ENCODE data around the gene RRAS. TPM values are rescaled to one million over a fixed set of nuclear protein-coding genes. Genes with fewer than 3 reads are reported as not detected.

The RRAS gene
- total RNA-seq, 1 donor from 2014 or later: 28.6 TPM

GRCh38 chr19:49677901-49678674 is 38.1 kb upstream of the RRAS start:
- peak; percentile 74 to 92 for DNase-seq (ENCODE audit: low spot score in 2 of 2, unreplicated experiment in 2 of 2)
- Mint-ChIP-seq H3K9me3 (no peaks in the 10 kb centered on the region), H3K27me3 (ENCODE audit: low read depth) (no peaks in the 10 kb centered on the region), H3K4me1 (peaks cover 22% of the 10 kb centered on the region), H3K36me3 (peaks cover 4% of the 10 kb centered on the region), H3K4me3 (peak overlapping the region; percentile 86), H3K27ac (peak overlapping the region; percentile 98)
- TF ChIP-seq CTCF (IDR thresholded peaks at IDR 0.05; ENCODE audit: unreplicated experiment): peak; percentile 77

GRCh38 chr19:49677231-49677900 is 37.4 kb upstream of the RRAS start, which contains the start of gene PRMT1:
Gene PRMT1, plus strand, starts transcription at chr19:49677271. Its CDS starts 10 bp downstream, at chr19:49677281.
- peak; percentile 57 to 71 for DNase-seq (ENCODE audit: low spot score in 2 of 2, unreplicated experiment in 2 of 2)
- no peaks in the 10 kb centered on the region for H3K9me3 Mint-ChIP-seq
- H3K36me3 Mint-ChIP-seq: peaks cover 2% of the 10 kb centered on the region
- no peaks in the 10 kb centered on the region for H3K27me3 Mint-ChIP-seq (ENCODE audit: low read depth)
- peak within 1 kb of the TSS; percentile 86 for H3K4me3 Mint-ChIP-seq
- peak within 1 kb of the TSS; percentile 100 for H3K27ac Mint-ChIP-seq
- no peak for TF ChIP-seq CTCF (IDR thresholded peaks at IDR 0.05; ENCODE audit: unreplicated experiment)
- peaks cover 23% of the 10 kb centered on the region for H3K4me1 Mint-ChIP-seq

- no peaks in the 10 kb centered on the region for H3K27me3 Mint-ChIP-seq (ENCODE audit: low read depth)
- DNase-seq (ENCODE audit: low spot score in 2 of 2, unreplicated experiment in 2 of 2): peak; percentile 98 to 99
Observed at GRCh38 chr19:49676784-49677230, 36.9 kb upstream of the RRAS start.

GRCh38 chr19:49676136-49676783 is 36.3 kb upstream of the RRAS start:
- Mint-ChIP-seq H3K4me1 (peaks cover 29% of the 10 kb centered on the region), H3K9me3 (no peaks in the 10 kb centered on the region), H3K27me3 (ENCODE audit: low read depth) (no peaks in the 10 kb centered on the region), H3K4me3 (peak overlapping the region; percentile 86), H3K27ac (peak overlapping the region; percentile 100), H3K36me3 (peaks cover 4% of the 10 kb centered on the region)
- TF ChIP-seq CTCF (IDR thresholded peaks at IDR 0.05; ENCODE audit: unreplicated experiment): no peak
- DNase-seq (ENCODE audit: low spot score in 2 of 2, unreplicated experiment in 2 of 2): no peak

More at GRCh38 chr19:49676784-49677230, 36.9 kb upstream of the RRAS start:
- Mint-ChIP-seq H3K4me1 (peaks cover 28% of the 10 kb centered on the region), H3K27ac (peak overlapping the region; percentile 100), H3K4me3 (peak overlapping the region; percentile 86), H3K36me3 (peaks cover 3% of the 10 kb centered on the region), H3K9me3 (no peaks in the 10 kb centered on the region)
- TF ChIP-seq CTCF (IDR thresholded peaks at IDR 0.05; ENCODE audit: unreplicated experiment): no peak

GRCh38 chr19:49672131-49672919 is 32.4 kb upstream of the RRAS start:
- Mint-ChIP-seq H3K4me1 (peaks cover 10% of the 10 kb centered on the region), H3K27ac (peak overlapping the region; percentile 90), H3K27me3 (ENCODE audit: low read depth) (no peaks in the 10 kb centered on the region), H3K9me3 (no peaks in the 10 kb centered on the region), H3K36me3 (peaks cover 6% of the 10 kb centered on the region), H3K4me3 (peak overlapping the region; percentile 66)
- peak; percentile 82 for TF ChIP-seq CTCF (IDR thresholded peaks at IDR 0.05; ENCODE audit: unreplicated experiment)
- peak; percentile 60 to 83 for DNase-seq (ENCODE audit: low spot score in 2 of 2, unreplicated experiment in 2 of 2)
